Liver (tissue), 9 donors: ENCODE results near the gene GAB2. TPM values are rescaled to one million over a fixed set of nuclear protein-coding genes. Genes with fewer than 3 reads are reported as not detected.
A peak's percentile ranks its signal among the peaks of the same experiment; 100 is the strongest.

ENCODE experiments used
- DNase-seq: peaks from one replicate; pipeline ENCODE4 v3.0.0-alpha.2; 2017; ENCODE audit warnings: low spot score
- H3K27ac ChIP-seq, 2 donors: one replicate each; pipeline ENCODE4 v1.7.0; 2013; ENCODE audit warnings: inconsistent platforms in 2 of 2, low read length in 2 of 2, control low read depth in 1 of 2, low read depth in 1 of 2, mild to moderate bottlenecking in 1 of 2
- H3K27me3 ChIP-seq, 4 donors: one replicate each; pipeline versions ENCODE4 v1.6.1 to v1.7.0; 2013; ENCODE audit warnings: low read length in 3 of 4, inconsistent platforms in 1 of 4, mild to moderate bottlenecking in 1 of 4, moderate library complexity in 1 of 4; ENCODE audit not compliant: control insufficient read depth in 4 of 4, insufficient read depth in 4 of 4
- H3K36me3 ChIP-seq, 4 donors: one replicate each; pipeline versions ENCODE4 v1.6.1 to v1.7.0; 2013; ENCODE audit warnings: low read length in 3 of 4, mild to moderate bottlenecking in 3 of 4, low read depth in 1 of 4, moderate library complexity in 1 of 4; ENCODE audit not compliant: control insufficient read depth in 4 of 4, insufficient read depth in 3 of 4
- H3K4me1 ChIP-seq, 4 donors: one replicate each; pipeline versions ENCODE4 v1.6.1 to v1.7.0; 2013; ENCODE audit warnings: low read length in 3 of 4, mild to moderate bottlenecking in 3 of 4, moderate library complexity in 1 of 4; ENCODE audit not compliant: control insufficient read depth in 4 of 4, insufficient read depth in 4 of 4
- H3K4me3 ChIP-seq, 3 donors: one replicate each; pipeline versions ENCODE4 v1.6.1 to v1.7.0; 2013; ENCODE audit warnings: low read length in 3 of 3, control low read depth in 1 of 3, low read depth in 1 of 3, mild to moderate bottlenecking in 1 of 3
- H3K9ac ChIP-seq, 2 donors: one replicate each; pipeline ENCODE4 v1.7.0; 2013; ENCODE audit warnings: low read length in 2 of 2, mild to moderate bottlenecking in 2 of 2, moderate library complexity in 2 of 2, control low read depth in 1 of 2, low read depth in 1 of 2
- H3K9me3 ChIP-seq, 4 donors: one replicate each; pipeline versions ENCODE4 v1.6.1 to v1.7.0; 2013; ENCODE audit warnings: low read length in 3 of 4; ENCODE audit not compliant: control insufficient read depth in 4 of 4
- ATF3 ChIP-seq: IDR thresholded peaks from 2 replicates; pipeline ENCODE4 v1.6.1; 2016; ENCODE audit warnings: antibody characterized with exemption
- CTCF ChIP-seq: fragments of 150-350 bp; IDR thresholded peaks from 2 replicates; pipeline ENCODE4 v1.5.1; 2017; ENCODE audit warnings: improper control_type of control experiment, low read depth, low read length; ENCODE audit not compliant: missing input control
- EGR1 ChIP-seq, 2 donors: IDR thresholded peaks; 2 replicates each; pipeline ENCODE4 v1.6.1; 2016 to 2018; ENCODE audit warnings: antibody characterized with exemption in 2 of 2, low read depth in 2 of 2
- FOXA2 ChIP-seq: IDR thresholded peaks from 2 replicates; pipeline ENCODE4 v1.6.1; 2016; ENCODE audit warnings: antibody characterized with exemption
- HNF4A ChIP-seq, 2 donors: conservative IDR thresholded peaks; 2 replicates each; pipeline ENCODE4 v1.6.1; 2016; ENCODE audit warnings: antibody characterized with exemption in 2 of 2, mild to moderate bottlenecking in 2 of 2
- HNF4G ChIP-seq: IDR thresholded peaks from 2 replicates; pipeline ENCODE4 v1.6.1; 2016; ENCODE audit warnings: antibody characterized with exemption
- JUND ChIP-seq, 2 donors: IDR thresholded peaks; 2 replicates each; pipeline ENCODE4 v1.6.1; 2016; ENCODE audit warnings: antibody characterized with exemption in 2 of 2
- MAX ChIP-seq: IDR thresholded peaks from 2 replicates; pipeline ENCODE4 v1.6.1; 2016; ENCODE audit warnings: antibody characterized with exemption
- NR2F2 ChIP-seq: IDR thresholded peaks from 2 replicates; pipeline ENCODE4 v1.6.1; 2016; ENCODE audit warnings: antibody characterized with exemption
- RAD21 ChIP-seq, 2 donors: IDR thresholded peaks; 2 replicates each; pipeline ENCODE4 v1.6.1; 2016; ENCODE audit warnings: antibody characterized with exemption in 2 of 2, mild to moderate bottlenecking in 2 of 2
- RXRA ChIP-seq, 2 donors: IDR thresholded peaks; 2 replicates each; pipeline ENCODE4 v1.6.1; 2017 to 2018; ENCODE audit warnings: antibody characterized with exemption in 2 of 2, mild to moderate bottlenecking in 1 of 2
- SP1 ChIP-seq: IDR thresholded peaks from 2 replicates; pipeline ENCODE4 v1.6.1; 2018; ENCODE audit warnings: antibody characterized with exemption, mild to moderate bottlenecking
- TAF1 ChIP-seq: conservative IDR thresholded peaks from 2 replicates; pipeline ENCODE4 v1.6.1; 2016; ENCODE audit warnings: antibody characterized with exemption, mild to moderate bottlenecking
- YY1 ChIP-seq: IDR thresholded peaks from 2 replicates; pipeline ENCODE4 v1.6.1; 2016; ENCODE audit warnings: antibody characterized with exemption, mild to moderate bottlenecking
- ZBTB33 ChIP-seq: IDR thresholded peaks from 2 replicates; pipeline ENCODE4 v1.6.1; 2016; ENCODE audit warnings: antibody characterized with exemption
- WGBS: extraction: QIAGEN DNeasy Blood & Tissue Kit; methylation state at CpG from one replicate; pipeline ENCODE4 v1.1.7; 2013; 5-methylcytosine and 5-hydroxymethylcytosine counted together
- polyA plus RNA-seq, 2 donors: library from polyadenylated mRNA; stranded (reverse) in 1 of 2; unstranded in 1 of 2; fragments of 200-250 nt in 1 of 2; fragments of >200 nt in 1 of 2; fragmentation: Nextera tagmentation in 1 of 2; extraction: Ambion mirVana in 1 of 2; gene quantifications; one replicate each; pipeline versions ENCODE4 v1.2.1 to v1.2.3, GENCODE V29; 2013 to 2015
- total RNA-seq, 2 donors: library from RNA; depleted of rRNA; stranded (reverse); fragments of >200 nt; gene quantifications; one replicate each; pipeline ENCODE4 v1.2.3, GENCODE V29; 2014
- donor health status: healthy.
- donor health status: healthy.
- donor health status: healthy.
- donor health status: healthy.
- donor health status: healthy.

GAB2 gene
- total and polyA plus RNA-seq, 4 donors: 1.3 to 3.6 (median 2.5) TPM

- H3K27ac ChIP-seq: no peak overlapping the region
- WGBS: 22% methylated on average over 9 of the region's 9 CpGs
- H3K9me3 ChIP-seq: no peaks in the 10 kb centered on the region
- H3K4me3 ChIP-seq: no peak overlapping the region
- peak; percentile 45 for DNase-seq
- H3K4me1 ChIP-seq: peaks cover 0 to 32% (median 20%) of the 10 kb centered on the region in 4 donors
- H3K9ac ChIP-seq: no peak overlapping the region
- TF ChIP-seq NR2F2: no peak
- TF ChIP-seq RAD21 (IDR thresholded peaks at IDR 0.05): peak; percentile 66 to 79
- TF ChIP-seq MAX: no peak
- no peak for TF ChIP-seq JUND (IDR thresholded peaks at IDR 0.05)
- TF ChIP-seq HNF4G: no peak
- peak; percentile 44 for TF ChIP-seq CTCF
- no peak for TF ChIP-seq FOXA2
- peak; percentile 20 for TF ChIP-seq YY1
- TF ChIP-seq EGR1 (IDR thresholded peaks at IDR 0.05; ENCODE audit: low read depth in 2 of 2): no peak
- TF ChIP-seq ZBTB33: no peak
- TF ChIP-seq SP1: no peak
- no peaks in the 10 kb centered on the region for H3K36me3 ChIP-seq
- H3K27me3 ChIP-seq: no peaks in the 10 kb centered on the region
These were observed 2.7 kb upstream of the GAB2 start for GRCh38 chr11:78420255-78420764.

GRCh38 chr11:78419327-78419726 lies 1.7 kb upstream of the GAB2 start:
- Histone ChIP-seq H3K4me3 (no peak overlapping the region), H3K4me1 (peaks cover 0 to 32% (median 20%) of the 10 kb centered on the region in 4 donors), H3K9me3 (no peaks in the 10 kb centered on the region), H3K9ac (no peak overlapping the region), H3K27me3 (no peaks in the 10 kb centered on the region), H3K36me3 (no peaks in the 10 kb centered on the region), H3K27ac (peak overlapping the region in 1 of 2 donors; percentile 57)
- TF ChIP-seq HNF4A (conservative IDR thresholded peaks at IDR 0.05) (peak in 1 of 2 donors; percentile 30), FOXA2 (no peak), ATF3 (peak; percentile 74), RXRA (IDR thresholded peaks at IDR 0.05) (peak in 1 of 2 donors; percentile 10), ZBTB33 (peak; percentile 9), TAF1 (no peak), RAD21 (IDR thresholded peaks at IDR 0.05) (peak in 1 of 2 donors; percentile 27), MAX (no peak), JUND (IDR thresholded peaks at IDR 0.05) (peak; percentile 54 to 56), SP1 (peak; percentile 30), NR2F2 (no peak)
- 17% methylated on average over 5 of the region's 5 CpGs for WGBS
- no peak for DNase-seq
